Activated naive CD4-positive, alpha-beta T cell treated with anti-CD3 and anti-CD28 coated beads for 36 hours (primary cell): ENCODE data around the gene RBM17. TPM values are rescaled to one million over a fixed set of nuclear protein-coding genes. Genes with fewer than 3 reads are reported as not detected.
"Not testable (repeated sequence)": the region's sequence is repeated elsewhere in the genome, so short reads cannot be mapped to it uniquely, and the experiment has no call there.

ENCODE experiments used
- CTCF ChIA-PET: fragments of 350-600 bp; sonication (Branson Sonifier 250); formaldehyde crosslinking; loops from one replicate; lab custom pipeline; 2021; ENCODE audit warnings: antibody characterized with exemption; lab: Charles Lee
- DNase-seq: peaks from one replicate; pipeline ENCODE4 v3.0.0-alpha.2; 2020
- H3K27ac Mint-ChIP-seq: one replicate; pipeline ENCODE4 v1.8.0; 2021; ENCODE audit warnings: mild to moderate bottlenecking, mixed read lengths
- H3K27me3 Mint-ChIP-seq: one replicate; pipeline ENCODE4 v1.8.0; 2021; ENCODE audit warnings: low read depth, mixed read lengths
- H3K36me3 Mint-ChIP-seq: one replicate; pipeline ENCODE4 v1.8.0; 2021; ENCODE audit warnings: low read depth, mixed read lengths
- H3K4me1 Mint-ChIP-seq: one replicate; pipeline ENCODE4 v1.8.0; 2021; ENCODE audit warnings: low read depth, mixed read lengths
- H3K4me3 Mint-ChIP-seq: one replicate; pipeline ENCODE4 v1.8.0; 2021; ENCODE audit warnings: mild to moderate bottlenecking, moderate library complexity, mixed read lengths
- H3K9me3 Mint-ChIP-seq: one replicate; pipeline ENCODE4 v1.8.0; 2021; ENCODE audit warnings: mixed read lengths
- intact Hi-C: fragments of 100-400 bp; cut with micrococcal nuclease; formaldehyde crosslinking; loops from one replicate; pipeline ENCODE4 v1.15.1; 2023
- total RNA-seq, 2 experiments: library from RNA; stranded (reverse); gene quantifications; one replicate each; pipeline ENCODE4 v1.2.3, GENCODE V29; 2021

Gene RBM17
- total RNA-seq, 2 experiments from 2014 or later: 157 to 162 TPM

GRCh38 chr10:6058682-6059475 is 30.0 kb upstream of the RBM17 start:
- peaks cover 54% of the 10 kb centered on the region for H3K4me1 Mint-ChIP-seq
- peaks cover 77% of the 10 kb centered on the region for H3K36me3 Mint-ChIP-seq
- no peaks in the 10 kb centered on the region for H3K9me3 Mint-ChIP-seq
- DNase-seq: peak; percentile 36
- peak overlapping the region; percentile 86 for H3K4me3 Mint-ChIP-seq
- H3K27ac Mint-ChIP-seq: peak overlapping the region; percentile 94
- CTCF ChIA-PET: interaction anchor here (0.7 to 3.4 kb wide), 6 partner anchors 9 to 84 kb away, joined by 4 to 19 read pairs (median 9); no protein-coding TSS in a partner anchor
- intact Hi-C loops: loop anchor here (1.0 to 10.0 kb wide), 8 partner anchors 9 to 1206 kb away; no protein-coding TSS in a partner anchor
- no peaks in the 10 kb centered on the region for H3K27me3 Mint-ChIP-seq

- CTCF ChIA-PET: no interaction called here
- Mint-ChIP-seq H3K27ac (peak overlapping the region; percentile 94), H3K27me3 (no peaks in the 10 kb centered on the region), H3K4me3 (peak overlapping the region; percentile 86), H3K36me3 (peaks cover 70% of the 10 kb centered on the region), H3K4me1 (peaks cover 47% of the 10 kb centered on the region), H3K9me3 (no peaks in the 10 kb centered on the region)
- intact Hi-C loops: loop anchor here (2.0 to 10.0 kb wide), 5 partner anchors 15 to 1205 kb away; no protein-coding TSS in a partner anchor
- DNase-seq: peak; percentile 4
These were observed 29.3 kb upstream of the RBM17 start for GRCh38 chr10:6059506-6059905.

- DNase-seq: peak; percentile 26
- CTCF ChIA-PET: interaction anchor here (1.0 to 3.6 kb wide), 7 partner anchors 10 to 112 kb away, joined by 3 to 21 read pairs (median 10); no protein-coding TSS in a partner anchor
- Mint-ChIP-seq H3K4me1 (peaks cover 52% of the 10 kb centered on the region), H3K4me3 (peak overlapping the region; percentile 86), H3K36me3 (peaks cover 60% of the 10 kb centered on the region), H3K27ac (peak overlapping the region; percentile 94), H3K27me3 (no peaks in the 10 kb centered on the region), H3K9me3 (peaks cover 3% of the 10 kb centered on the region)
- intact Hi-C loops: no loop called here
These were observed 27.8 kb upstream of the RBM17 start for GRCh38 chr10:6061056-6061455.

GRCh38 chr10:6062101-6062771 is 26.6 kb upstream of the RBM17 start, which contains the start of gene IL2RA:
Gene IL2RA, minus strand, starts transcription at chr10:6062367. Its CDS starts 216 bp downstream, at chr10:6062151.
- Mint-ChIP-seq H3K36me3 (peaks cover 48% of the 10 kb centered on the region), H3K9me3 (peaks cover 3% of the 10 kb centered on the region), H3K27me3 (no peaks in the 10 kb centered on the region), H3K4me1 (peaks cover 46% of the 10 kb centered on the region), H3K4me3 (peak within 1 kb of the TSS; percentile 86), H3K27ac (peak within 1 kb of the TSS; percentile 94)
- CTCF ChIA-PET: interaction anchor here (0.7 to 3.6 kb wide), 9 partner anchors 9 to 28 kb away, joined by 3 to 21 read pairs (median 6); no protein-coding TSS in a partner anchor
- intact Hi-C loops: loop anchor here (1.0 kb wide), 4 partner anchors 8 to 26 kb away; no protein-coding TSS in a partner anchor
- peak; percentile 83 for DNase-seq

GRCh38 chr10:6064119-6064518 is 24.7 kb upstream of the RBM17 start:
- no peak overlapping the region for H3K27ac Mint-ChIP-seq

GRCh38 chr10:6064726-6065125 is 24.1 kb upstream of the RBM17 start:
- CTCF ChIA-PET: interaction anchor here (0.7 kb wide), 1 partner anchor 323 kb away, joined by 4 read pairs; no protein-coding TSS in a partner anchor
- H3K27me3 Mint-ChIP-seq, H3K9me3 Mint-ChIP-seq, H3K4me3 Mint-ChIP-seq, intact Hi-C loops, H3K27ac Mint-ChIP-seq: not testable (repeated sequence)
- peak; percentile 2 for DNase-seq
- H3K4me1 Mint-ChIP-seq: peaks cover 54% of the 10 kb centered on the region
- H3K36me3 Mint-ChIP-seq: peaks cover 23% of the 10 kb centered on the region

More at GRCh38 chr10:6064119-6064518, 24.7 kb upstream of the RBM17 start:
- CTCF ChIA-PET: no interaction called here
- peak; percentile 1 for DNase-seq
- intact Hi-C loops: no loop called here
- H3K27me3 Mint-ChIP-seq: no peaks in the 10 kb centered on the region
- H3K4me3 Mint-ChIP-seq: no peak overlapping the region
- peaks cover 49% of the 10 kb centered on the region for H3K4me1 Mint-ChIP-seq
- H3K36me3 Mint-ChIP-seq: peaks cover 29% of the 10 kb centered on the region
- peaks cover 3% of the 10 kb centered on the region for H3K9me3 Mint-ChIP-seq

- CTCF ChIA-PET: interaction anchor here (1.1 kb wide), 1 partner anchor 14 kb away, joined by 4 read pairs; no protein-coding TSS in a partner anchor
- Mint-ChIP-seq H3K4me1 (peaks cover 60% of the 10 kb centered on the region), H3K9me3 (peaks cover 3% of the 10 kb centered on the region), H3K36me3 (peaks cover 16% of the 10 kb centered on the region), H3K4me3 (no peak overlapping the region), H3K27ac (peak overlapping the region; percentile 52), H3K27me3 (no peaks in the 10 kb centered on the region)
- peak; percentile 5 for DNase-seq
- intact Hi-C loops: no loop called here
These were observed 23.4 kb upstream of the RBM17 start for GRCh38 chr10:6065406-6065805.

- Mint-ChIP-seq H3K9me3 (peaks cover 3% of the 10 kb centered on the region), H3K4me3 (no peak overlapping the region), H3K36me3 (peaks cover 12% of the 10 kb centered on the region), H3K27me3 (no peaks in the 10 kb centered on the region), H3K27ac (peak overlapping the region; percentile 52), H3K4me1 (peaks cover 65% of the 10 kb centered on the region)
- intact Hi-C loops: no loop called here
- peak; percentile 3 for DNase-seq
- CTCF ChIA-PET: interaction anchor here (0.7 to 3.0 kb wide), 4 partner anchors 13 to 21 kb away, joined by 3 to 27 read pairs (median 4); no protein-coding TSS in a partner anchor
These were observed 23.0 kb upstream of the RBM17 start for GRCh38 chr10:6065835-6066234.

- Mint-ChIP-seq H3K27ac (no peak overlapping the region), H3K36me3 (no peaks in the 10 kb centered on the region), H3K4me3 (no peak overlapping the region), H3K4me1 (peaks cover 80% of the 10 kb centered on the region), H3K27me3 (no peaks in the 10 kb centered on the region), H3K9me3 (peaks cover 3% of the 10 kb centered on the region)
- CTCF ChIA-PET: interaction anchor here (1.0 to 3.0 kb wide), 5 partner anchors 10 to 437 kb away, joined by 3 to 27 read pairs (median 4); no protein-coding TSS in a partner anchor
- DNase-seq: no peak
- intact Hi-C loops: no loop called here
These were observed 21.4 kb upstream of the RBM17 start for GRCh38 chr10:6067457-6067856.

- Mint-ChIP-seq H3K9me3 (peaks cover 3% of the 10 kb centered on the region), H3K27me3 (no peaks in the 10 kb centered on the region), H3K27ac (no peak overlapping the region), H3K4me1 (peaks cover 80% of the 10 kb centered on the region), H3K4me3 (peak overlapping the region; percentile 60), H3K36me3 (no peaks in the 10 kb centered on the region)
- DNase-seq: no peak
- CTCF ChIA-PET: interaction anchor here (0.7 to 3.0 kb wide), 7 partner anchors 10 to 438 kb away, joined by 3 to 27 read pairs (median 3); no protein-coding TSS in a partner anchor
- intact Hi-C loops: loop anchor here (2.0 kb wide), 1 partner anchor 15 kb away; no protein-coding TSS in a partner anchor
These were observed 20.8 kb upstream of the RBM17 start for GRCh38 chr10:6068006-6068405.

- peak overlapping the region; percentile 78 for H3K27ac Mint-ChIP-seq
- H3K27me3 Mint-ChIP-seq: no peaks in the 10 kb centered on the region
- H3K4me1 Mint-ChIP-seq: peaks cover 83% of the 10 kb centered on the region
- DNase-seq: peak; percentile 71
- peaks cover 3% of the 10 kb centered on the region for H3K9me3 Mint-ChIP-seq
- peak overlapping the region; percentile 60 for H3K4me3 Mint-ChIP-seq
- H3K36me3 Mint-ChIP-seq: no peaks in the 10 kb centered on the region
- CTCF ChIA-PET: interaction anchor here (0.7 to 3.0 kb wide), 6 partner anchors 11 to 92 kb away, joined by 3 to 27 read pairs (median 4); no protein-coding TSS in a partner anchor
- intact Hi-C loops: loop anchor here (2.0 kb wide), 1 partner anchor 14 kb away; no protein-coding TSS in a partner anchor
These were observed 20.4 kb upstream of the RBM17 start for GRCh38 chr10:6068422-6068821.
